Renal cortex interstitium (tissue), 11 donors: ENCODE data around the gene DOC2B. TPM values are rescaled to one million over a fixed set of nuclear protein-coding genes. Genes with fewer than 3 reads are reported as not detected.

ENCODE experiments used
- DNase-seq, 11 donors: peaks; one replicate each; pipeline ENCODE4 v3.0.0-alpha.2; 2013; ENCODE audit warnings: low read depth in 9 of 11, low spot score in 4 of 11; ENCODE audit errors: extremely low read depth in 1 of 11
- polyA plus RNA-seq, 3 donors: library from polyadenylated mRNA; unstranded; fragments of 120-200 nt; gene quantifications; one replicate each; pipeline ENCODE4 v1.2.1, GENCODE V29; 2013; ENCODE audit not compliant: insufficient read length in 3 of 3

Gene DOC2B
- polyA plus RNA-seq, 3 donors: 49.7 to 84.3 (median 51.7) TPM

GRCh38 chr17:153851-154250 is 27.6 kb downstream of the DOC2B start:
- DNase-seq: no peak

- DNase-seq: no peak
Observed at GRCh38 chr17:152860-153420, 28.5 kb downstream of the DOC2B start.

- DNase-seq: no peak
Observed at GRCh38 chr17:151886-152859, 29.3 kb downstream of the DOC2B start.

- DNase-seq: no peak
Observed at GRCh38 chr17:151004-151403, 30.4 kb downstream of the DOC2B start.

GRCh38 chr17:149897-150584 is 31.4 kb downstream of the DOC2B start:
- no peak for DNase-seq

DNA sequence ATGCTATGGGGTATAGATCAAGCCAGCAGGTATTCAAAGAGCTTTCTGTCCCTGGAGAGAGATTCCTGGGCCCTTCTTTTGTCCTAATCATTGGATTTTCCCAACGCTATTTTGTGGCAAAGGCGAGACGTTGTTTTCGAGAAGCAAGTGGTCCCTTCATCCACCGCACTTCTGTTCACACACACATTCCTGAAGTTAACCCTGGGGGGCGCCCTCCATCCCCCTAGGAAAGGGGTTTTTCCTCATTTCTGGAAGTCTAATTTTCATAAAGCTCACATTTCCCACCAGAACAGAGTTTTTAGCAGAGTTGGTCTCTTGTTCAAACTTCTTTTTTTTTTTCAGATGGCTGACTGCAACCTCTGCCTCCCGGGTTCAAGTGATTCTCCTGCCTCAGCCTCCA is 32.2 kb downstream of the DOC2B start:
- DNase-seq: no peak

DNA sequence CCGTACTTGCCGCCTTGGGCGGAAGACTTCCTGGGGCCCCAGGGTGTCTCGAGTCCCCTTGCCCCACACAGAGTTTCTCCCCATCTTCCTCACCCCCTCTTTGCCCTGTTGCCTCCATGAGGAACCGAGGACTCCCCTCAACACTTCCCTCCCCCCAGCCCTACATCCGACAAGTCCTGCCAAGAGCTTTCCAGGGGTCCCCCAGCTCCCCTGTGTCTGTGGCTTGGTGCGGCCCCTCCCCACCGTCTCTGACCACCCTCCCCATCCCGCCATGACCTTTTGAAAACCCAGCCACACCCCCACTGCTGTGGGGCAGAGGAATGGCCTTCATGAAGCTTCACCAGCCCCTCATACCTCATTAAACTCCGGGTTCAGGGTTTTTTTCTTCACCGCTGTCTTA is 32.7 kb downstream of the DOC2B start:
- no peak for DNase-seq

GRCh38 chr17:147796-148740 is 33.4 kb downstream of the DOC2B start:
- DNase-seq: no peak

DNA sequence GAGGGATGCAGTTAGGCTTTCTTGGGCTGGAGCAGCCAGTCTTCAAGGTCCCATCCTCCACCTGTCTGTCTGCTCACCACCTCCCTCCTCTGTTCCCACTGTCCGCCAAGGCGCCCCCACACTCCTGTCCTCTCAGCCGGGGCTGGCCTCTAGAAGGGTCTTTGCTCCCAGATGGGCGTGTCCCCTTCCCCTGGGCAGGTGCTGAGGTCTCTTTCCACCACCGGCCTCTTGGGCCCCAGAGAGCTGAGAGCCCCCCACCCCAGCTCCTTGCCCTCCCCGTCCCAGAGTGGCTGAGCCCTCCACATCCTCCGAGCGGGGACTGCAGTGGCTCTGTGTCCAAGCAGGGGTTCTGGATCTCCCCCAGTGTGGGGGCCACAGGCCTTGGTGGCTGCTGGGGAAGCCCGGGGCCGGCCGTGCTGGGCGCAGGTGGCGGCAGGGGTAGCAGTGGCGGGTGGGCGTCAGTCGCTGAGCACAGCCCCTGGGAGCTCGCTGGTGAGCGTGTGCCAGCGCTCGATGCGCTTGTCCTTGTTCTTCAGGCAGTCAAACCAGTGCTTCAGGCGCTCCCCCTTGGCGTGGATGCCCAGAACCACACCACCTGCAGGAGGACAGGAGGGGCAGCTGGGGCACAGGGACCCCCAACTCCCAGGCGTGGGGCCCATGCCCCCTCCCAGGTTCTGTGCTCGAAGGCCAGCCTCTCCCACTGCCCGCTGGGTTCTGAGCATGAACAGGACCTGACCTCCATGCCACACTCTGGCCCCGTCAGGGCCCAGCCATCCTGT is 34.3 kb downstream of the DOC2B start:
- no peak for DNase-seq

GRCh38 chr17:146546-146945 is 34.9 kb downstream of the DOC2B start:
- DNase-seq: no peak

DNA sequence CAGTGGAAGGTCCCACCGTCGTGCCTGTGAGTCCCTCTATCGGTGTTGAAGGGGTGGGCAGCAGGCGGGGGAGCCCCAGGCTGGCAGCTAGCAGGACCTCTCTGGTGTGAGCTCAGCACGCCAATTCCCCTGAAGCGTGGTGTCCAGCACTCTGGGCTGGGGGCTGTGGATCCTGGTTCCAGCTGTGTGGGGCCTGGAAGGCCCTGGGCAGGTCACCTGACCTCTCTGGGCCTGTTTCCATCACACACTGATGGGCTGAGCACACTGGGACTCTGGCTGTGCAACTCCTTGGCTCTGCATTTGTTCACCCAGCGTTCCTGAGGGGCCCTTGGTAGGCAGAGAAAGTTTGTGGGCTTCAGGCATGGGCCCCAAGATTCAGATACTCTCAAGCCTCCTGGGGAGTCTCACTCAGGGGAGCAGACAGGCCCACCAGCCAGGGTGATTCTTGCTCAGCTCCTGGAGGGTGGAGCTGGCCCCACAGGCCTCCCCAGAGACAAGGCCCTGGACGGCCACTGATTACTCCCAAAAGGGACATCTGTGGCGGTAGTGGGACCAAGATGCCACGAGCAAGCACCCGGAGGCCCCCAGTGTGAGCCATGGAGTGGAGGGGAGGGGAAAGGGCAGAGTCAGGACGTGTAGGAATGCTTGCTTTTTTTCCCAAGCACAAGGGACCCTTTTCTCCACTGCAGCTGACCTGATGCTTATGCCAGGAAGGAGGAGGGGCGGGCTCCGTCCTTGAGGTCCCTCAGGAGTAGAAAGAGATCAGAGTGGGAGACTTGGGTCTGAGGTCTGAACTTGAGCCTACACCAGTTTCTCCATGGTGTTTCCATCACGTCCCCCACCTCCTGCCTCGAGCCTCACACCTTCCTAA is 35.5 kb downstream of the DOC2B start:
- no peak for DNase-seq

DNA sequence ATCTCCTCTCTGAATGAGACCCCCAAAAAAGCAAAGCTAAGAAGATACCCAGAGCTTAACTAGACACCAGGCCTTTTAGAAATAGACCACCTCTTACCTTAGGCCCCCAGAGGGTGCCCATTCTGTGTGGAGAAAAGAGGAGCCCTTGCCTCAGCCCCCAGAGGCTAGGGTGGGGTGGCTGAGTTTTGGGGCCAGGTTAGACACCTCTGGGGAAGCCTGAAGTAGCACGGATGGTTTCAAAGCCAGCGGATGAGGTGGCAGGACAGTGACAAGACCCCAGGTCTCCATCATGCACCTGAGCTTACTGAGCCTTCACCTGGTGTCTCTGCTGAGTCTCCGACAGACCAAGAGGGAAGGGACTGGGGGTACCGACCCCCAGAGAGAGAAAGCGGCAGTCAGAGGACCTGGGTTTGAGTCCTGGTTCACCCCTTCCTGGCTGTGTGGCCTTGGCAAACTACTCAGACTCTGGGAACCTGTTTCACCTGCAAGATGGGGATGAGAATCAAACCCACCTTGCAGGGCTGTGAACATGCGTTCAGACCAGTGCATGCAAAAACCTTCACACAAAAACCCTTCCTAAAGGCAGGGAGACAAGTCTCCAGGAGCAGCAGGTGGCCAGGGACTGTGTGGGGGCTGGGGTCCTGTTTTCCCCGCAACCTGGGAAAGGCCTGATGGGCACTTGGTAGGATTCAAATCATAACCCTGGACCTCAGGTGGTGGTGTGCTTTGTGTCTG is 36.3 kb downstream of the DOC2B start:
- no peak for DNase-seq

DNA sequence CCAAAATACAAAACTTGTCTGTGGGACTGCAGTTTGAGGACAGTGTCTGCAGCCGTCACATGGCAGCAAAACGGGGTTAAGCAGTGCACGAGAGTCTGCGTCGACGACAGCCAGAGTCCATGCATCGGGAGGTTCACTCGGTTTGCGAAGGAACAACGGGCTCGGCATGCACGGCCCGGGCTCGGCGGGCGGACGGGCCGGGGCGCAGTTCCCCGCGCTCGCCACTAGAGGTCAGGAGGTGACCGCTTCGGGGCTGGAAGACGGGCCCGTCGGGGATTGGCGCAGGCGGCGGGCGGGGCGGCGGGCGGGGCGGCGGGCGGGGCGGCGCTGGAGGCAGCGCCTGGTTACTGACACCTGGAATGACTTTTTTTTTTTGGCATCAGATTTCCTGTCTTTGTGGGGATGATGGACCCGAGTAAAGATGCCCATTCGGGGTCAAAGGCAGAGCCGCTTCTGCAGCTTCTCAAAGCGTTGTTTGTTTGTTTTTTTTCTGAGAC is 37.6 kb downstream of the DOC2B start:
- peak in 9 of 11 donors; percentile 37 to 70 (median 64) for DNase-seq

GRCh38 chr17:142876-143784 is 38.3 kb downstream of the DOC2B start:
- no peak for DNase-seq

- DNase-seq: no peak
Observed at GRCh38 chr17:142102-142661, 39.3 kb downstream of the DOC2B start.
